Thoracic aorta (tissue), 2 donors: ENCODE data around the gene C16orf89. TPM values are rescaled to one million over a fixed set of nuclear protein-coding genes. Genes with fewer than 3 reads are reported as not detected.
"Not testable (repeated sequence)": the region's sequence is repeated elsewhere in the genome, so short reads cannot be mapped to it uniquely, and the experiment has no call there.

Experiments used
- ATAC-seq: fragments of 150-250 bp; one replicate; pipeline ENCODE4 v1.8.0; 2017; ENCODE audit warnings: low read depth; ENCODE audit not compliant: insufficient number of reproducible peaks, low FRiP score
- DNase-seq: peaks from one replicate; pipeline ENCODE4 v3.0.0-alpha.2; 2020; ENCODE audit warnings: low spot score
- H3K27ac ChIP-seq, 2 donors: fragments of 200-600 bp; sonication (generic); 1 replicate in 1 of 2; 2 replicates in 1 of 2; pipeline ENCODE4 v1.5.1; 2016; ENCODE audit warnings: mild to moderate bottlenecking in 2 of 2, moderate library complexity in 2 of 2
- H3K27me3 ChIP-seq: fragments of 200-600 bp; sonication (generic); replicated peaks from 2 replicates; pipeline ENCODE4 v1.6.0; 2016; ENCODE audit warnings: mild to moderate bottlenecking; ENCODE audit not compliant: insufficient read depth
- H3K36me3 ChIP-seq: fragments of 200-600 bp; sonication (generic); one replicate; pipeline ENCODE4 v1.5.1; 2016
- H3K4me1 ChIP-seq, 2 donors: fragments of 200-600 bp; sonication (generic); 1 replicate in 1 of 2; 2 replicates in 1 of 2; pipeline versions ENCODE4 v1.5.1 to v1.6.0; 2016; ENCODE audit warnings: low read depth in 2 of 2, mild to moderate bottlenecking in 1 of 2; ENCODE audit not compliant: control insufficient read depth in 1 of 2
- H3K4me3 ChIP-seq: fragments of 200-600 bp; sonication (generic); 2 replicates; pipeline ENCODE4 v1.5.1; 2016; ENCODE audit warnings: mild to moderate bottlenecking
- H3K9me3 ChIP-seq: fragments of 200-600 bp; sonication (generic); 2 replicates; pipeline ENCODE4 v1.5.1; 2016
- total RNA-seq, 2 donors: library from RNA; depleted of rRNA; stranded (reverse); fragments of >200 nt; gene quantifications; one replicate each; pipeline versions ENCODE4 v1.1.0 to v1.2.3, GENCODE V29; 2016
- TF ChIP-seq, protein P1 (sequence below): fragments of 200-600 bp; sonication (generic); IDR thresholded peaks from one replicate; pipeline ENCODE4 v1.5.1; 2019; ENCODE audit warnings: antibody characterized with exemption

C16orf89 gene
- total RNA-seq, 2 donors from 2014 or later, result 11.6 to 21.4 TPM

DNA sequence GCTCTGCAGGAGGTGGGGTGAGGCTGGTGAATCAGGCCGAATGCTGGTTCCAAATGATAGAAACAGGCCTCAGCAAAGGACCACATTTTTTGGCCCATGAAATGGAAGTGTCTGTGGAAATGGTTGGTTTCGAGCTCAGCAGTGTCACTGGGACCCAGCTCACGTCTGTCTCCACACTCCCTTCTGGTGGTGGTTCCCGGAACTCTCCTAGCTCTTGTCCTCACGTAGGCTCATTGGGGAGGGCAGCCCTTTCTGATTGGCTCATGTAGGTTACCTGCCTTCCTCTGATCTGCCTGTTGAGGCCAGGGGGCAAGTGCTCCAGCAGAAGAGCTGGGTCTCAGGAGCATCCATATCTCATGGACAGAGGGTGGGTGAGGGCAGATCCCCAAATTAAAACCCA, 9.9 kb upstream of the C16orf89 start:
- Histone ChIP-seq H3K9me3 (no peaks in the 10 kb centered on the region), H3K27me3 (no peaks in the 10 kb centered on the region), H3K4me3 (no peak overlapping the region), H3K36me3 (peaks cover 27% of the 10 kb centered on the region), H3K27ac (no peak overlapping the region), H3K4me1 (peaks cover 9 to 11% of the 10 kb centered on the region in 2 donors)
- TF ChIP-seq, protein P1, sequence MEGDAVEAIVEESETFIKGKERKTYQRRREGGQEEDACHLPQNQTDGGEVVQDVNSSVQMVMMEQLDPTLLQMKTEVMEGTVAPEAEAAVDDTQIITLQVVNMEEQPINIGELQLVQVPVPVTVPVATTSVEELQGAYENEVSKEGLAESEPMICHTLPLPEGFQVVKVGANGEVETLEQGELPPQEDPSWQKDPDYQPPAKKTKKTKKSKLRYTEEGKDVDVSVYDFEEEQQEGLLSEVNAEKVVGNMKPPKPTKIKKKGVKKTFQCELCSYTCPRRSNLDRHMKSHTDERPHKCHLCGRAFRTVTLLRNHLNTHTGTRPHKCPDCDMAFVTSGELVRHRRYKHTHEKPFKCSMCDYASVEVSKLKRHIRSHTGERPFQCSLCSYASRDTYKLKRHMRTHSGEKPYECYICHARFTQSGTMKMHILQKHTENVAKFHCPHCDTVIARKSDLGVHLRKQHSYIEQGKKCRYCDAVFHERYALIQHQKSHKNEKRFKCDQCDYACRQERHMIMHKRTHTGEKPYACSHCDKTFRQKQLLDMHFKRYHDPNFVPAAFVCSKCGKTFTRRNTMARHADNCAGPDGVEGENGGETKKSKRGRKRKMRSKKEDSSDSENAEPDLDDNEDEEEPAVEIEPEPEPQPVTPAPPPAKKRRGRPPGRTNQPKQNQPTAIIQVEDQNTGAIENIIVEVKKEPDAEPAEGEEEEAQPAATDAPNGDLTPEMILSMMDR, result no peak
- DNase-seq (no peak), ATAC-seq (no peak)

DNA sequence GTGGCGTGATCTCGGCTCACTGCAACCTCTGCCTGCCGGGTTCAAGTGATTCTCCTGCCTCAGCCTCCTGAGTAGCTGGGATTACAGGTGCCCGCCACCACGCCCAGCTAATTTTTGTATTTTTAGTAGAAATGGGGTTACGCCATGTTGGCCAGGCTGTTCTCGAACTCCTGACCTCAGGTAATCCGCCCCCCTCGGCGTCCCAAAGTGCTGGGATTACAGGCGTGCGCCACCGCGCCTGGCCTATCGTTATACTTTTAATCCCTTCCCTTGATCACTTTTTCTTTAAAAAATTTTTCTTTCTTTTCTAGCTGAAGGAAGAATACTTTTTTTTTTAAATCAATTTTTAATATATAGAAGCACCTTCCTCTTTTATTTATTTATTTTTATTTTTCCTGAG, 8.0 kb upstream of the C16orf89 start:
- not testable (repeated sequence) for H3K27ac ChIP-seq, H3K4me3 ChIP-seq, H3K27me3 ChIP-seq, H3K9me3 ChIP-seq, DNase-seq, ATAC-seq
- Histone ChIP-seq H3K4me1 (peaks cover 9 to 11% of the 10 kb centered on the region in 2 donors), H3K36me3 (peaks cover 20% of the 10 kb centered on the region)

DNA sequence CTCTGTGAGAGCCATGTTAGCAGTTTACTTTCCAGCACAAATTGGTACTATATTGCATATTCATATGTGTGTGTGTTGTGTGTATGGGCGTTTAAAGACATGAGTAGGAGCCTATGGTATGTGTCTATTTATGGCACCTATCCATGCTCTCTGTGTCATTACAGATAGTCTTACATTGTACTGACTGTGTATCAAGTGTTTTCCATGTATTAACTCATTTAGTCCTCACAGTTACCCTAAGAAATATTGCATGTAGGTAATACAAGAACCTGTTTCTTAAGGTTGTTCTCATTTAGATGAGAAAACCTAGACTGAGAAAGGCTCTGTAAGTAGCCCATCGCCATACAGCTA, 7.5 kb upstream of the C16orf89 start:
- H3K4me3 ChIP-seq, result no peak overlapping the region
- H3K9me3 ChIP-seq, result no peaks in the 10 kb centered on the region
- DNase-seq (no peak), ATAC-seq (no peak)
- peaks cover 17% of the 10 kb centered on the region for H3K36me3 ChIP-seq
- H3K27ac ChIP-seq, result no peak overlapping the region
- TF ChIP-seq, protein P1, result no peak
- no peaks in the 10 kb centered on the region for H3K27me3 ChIP-seq
- H3K4me1 ChIP-seq, result peaks cover 9 to 11% of the 10 kb centered on the region in 2 donors

DNA sequence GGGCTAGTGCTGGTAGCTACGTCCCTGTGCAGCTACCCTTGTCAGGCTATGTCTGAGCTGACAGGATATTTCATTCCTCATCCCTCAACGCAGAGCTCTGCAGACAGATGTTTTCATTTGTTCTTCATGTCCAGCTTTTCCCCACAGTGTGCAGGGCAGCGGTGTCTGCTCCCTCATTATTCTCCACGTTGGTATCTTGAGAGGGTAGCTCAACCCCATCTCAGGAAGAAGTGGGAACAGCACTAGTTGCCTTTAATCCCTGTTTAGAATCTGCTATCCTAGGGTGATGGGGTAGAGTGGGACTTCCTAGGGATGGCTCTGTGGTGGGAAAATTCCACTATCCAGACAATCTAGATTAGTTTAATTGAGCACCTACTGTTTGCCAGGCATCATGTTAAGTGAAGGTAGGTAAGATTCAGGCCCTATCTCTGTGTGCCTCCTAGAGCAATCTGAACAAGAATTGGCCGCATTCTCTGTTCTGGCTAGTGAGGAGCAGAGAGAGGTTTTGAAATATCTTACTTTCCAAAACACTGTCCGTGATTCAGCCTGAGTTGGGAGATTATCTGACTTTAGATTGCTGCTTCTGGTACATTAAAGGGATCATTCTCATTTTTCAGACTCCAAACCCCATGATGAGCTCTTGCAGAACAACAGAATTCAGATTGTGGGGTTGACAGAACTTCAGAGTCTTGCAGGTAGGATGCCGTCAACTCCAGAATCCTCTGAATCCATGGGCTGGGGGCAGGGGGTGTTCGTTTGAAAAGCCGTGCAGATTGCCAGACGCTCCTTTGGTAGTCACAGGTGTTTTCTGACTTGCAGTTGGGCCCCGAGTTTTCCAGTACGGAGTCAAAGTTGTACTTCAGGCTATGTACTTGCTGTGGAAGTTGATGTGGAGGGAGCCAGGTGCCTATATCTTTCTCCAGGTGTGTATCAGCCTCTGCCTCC, 6.8 kb upstream of the C16orf89 start:
- Histone ChIP-seq H3K27me3 (no peaks in the 10 kb centered on the region), H3K4me1 (peaks cover 9 to 11% of the 10 kb centered on the region in 2 donors), H3K27ac (peak overlapping the region; percentile 61 to 80), H3K36me3 (peaks cover 12% of the 10 kb centered on the region), H3K4me3 (peak overlapping the region; percentile 80), H3K9me3 (no peaks in the 10 kb centered on the region)
- no peak for DNase-seq
- ATAC-seq, result no peak
- TF ChIP-seq, protein P1, result no peak

DNA sequence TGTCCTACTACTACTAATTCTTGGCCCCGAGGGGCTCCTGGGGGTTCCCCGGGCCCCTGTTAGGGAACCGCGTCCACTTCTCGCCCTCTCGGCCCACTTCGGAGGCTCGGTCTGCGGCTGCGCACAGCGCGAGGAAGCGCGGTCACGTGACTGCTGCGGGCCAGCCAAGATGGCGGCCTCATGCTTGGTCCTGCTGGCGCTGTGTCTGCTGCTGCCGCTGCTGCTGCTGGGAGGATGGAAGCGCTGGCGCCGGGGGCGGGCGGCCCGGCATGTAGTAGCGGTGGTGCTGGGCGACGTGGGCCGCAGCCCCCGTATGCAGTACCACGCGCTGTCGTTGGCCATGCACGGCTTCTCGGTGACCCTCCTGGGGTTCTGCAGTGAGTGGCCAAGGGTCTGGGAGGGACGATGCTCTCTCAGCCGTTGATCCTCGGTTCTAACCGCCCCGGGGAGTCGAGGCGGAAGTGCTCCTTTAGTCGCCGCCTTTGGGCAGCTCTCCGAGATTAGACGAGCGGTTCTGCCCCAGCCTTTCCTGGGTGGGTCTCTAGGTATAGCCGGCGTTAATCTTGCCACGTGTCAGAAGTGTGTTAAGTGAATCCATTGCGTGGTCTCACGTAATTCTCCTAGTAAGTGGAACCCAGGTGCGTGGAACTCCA, 6.1 kb upstream of the C16orf89 start, which contains the start of gene ALG1:
Gene ALG1, plus strand, starts transcription at position 163 of the 653 bp plus-strand sequence. Its CDS starts 7 bp downstream, at position 170.
- ATAC-seq, result peak; percentile 80
- H3K36me3 ChIP-seq, result peaks cover 7% of the 10 kb centered on the region
- no peaks in the 10 kb centered on the region for H3K9me3 ChIP-seq

More for the DNA sequence above, 6.1 kb upstream of the C16orf89 start, which contains the start of gene ALG1:
- no peaks in the 10 kb centered on the region for H3K27me3 ChIP-seq
- DNase-seq, result peak; percentile 68
- peaks cover 9 to 11% of the 10 kb centered on the region in 2 donors for H3K4me1 ChIP-seq
- peak within 1 kb of the TSS; percentile 61 to 80 for H3K27ac ChIP-seq
- TF ChIP-seq, protein P1, result no peak
- peak within 1 kb of the TSS; percentile 80 for H3K4me3 ChIP-seq
